Measurements from ENCODE around the gene SLC9C1.

The SLC9C1 gene

GRCh38 chr3:112320691-112321090 lies 26.7 kb upstream of the SLC9C1 start:
- Histone ChIP-seq H3K4me1 (ENCODE audit: insufficient read depth, insufficient read length) (no peaks in the 10 kb centered on the region), H3K9ac (ENCODE audit: insufficient read length, low read depth) (no peak overlapping the region), H3K36me3 (ENCODE audit: insufficient read depth, insufficient read length, low read length) (no peaks in the 10 kb centered on the region), H3K27me3 (ENCODE audit: insufficient read depth, insufficient read length) (no peaks in the 10 kb centered on the region), H3K9me3 (ENCODE audit: insufficient read depth, low read length) (peaks cover 16% of the 10 kb centered on the region), H3K4me3 (ENCODE audit: insufficient read length, low read depth) (no peak overlapping the region)
- DNase-seq (ENCODE audit: low read depth, low spot score) = no peak
- no peak for TF ChIP-seq ZNF274 (IDR thresholded peaks at IDR 0.05; ENCODE audit: low read depth, low read length)
- no peak for TF ChIP-seq SUZ12 (IDR thresholded peaks at IDR 0.05; ENCODE audit: extremely low read depth, insufficient read depth, insufficient read length)
- no peak for TF ChIP-seq YY1 (IDR thresholded peaks at IDR 0.05; ENCODE audit: insufficient read depth, insufficient read length)

- TF ChIP-seq YY1 (IDR thresholded peaks at IDR 0.05; ENCODE audit: insufficient read depth, insufficient read length) (no peak), SUZ12 (IDR thresholded peaks at IDR 0.05; ENCODE audit: extremely low read depth, insufficient read depth, insufficient read length) (no peak), ZNF274 (IDR thresholded peaks at IDR 0.05; ENCODE audit: low read depth, low read length) (no peak)
- peaks cover 19% of the 10 kb centered on the region for H3K9me3 ChIP-seq (ENCODE audit: insufficient read depth, low read length)
- no peaks in the 10 kb centered on the region for H3K27me3 ChIP-seq (ENCODE audit: insufficient read depth, insufficient read length)
- no peak for DNase-seq (ENCODE audit: low read depth, low spot score)
- no peaks in the 10 kb centered on the region for H3K36me3 ChIP-seq (ENCODE audit: insufficient read depth, insufficient read length, low read length)
- H3K4me3 ChIP-seq (ENCODE audit: insufficient read length, low read depth) = no peak overlapping the region
- H3K9ac ChIP-seq (ENCODE audit: insufficient read length, low read depth) = no peak overlapping the region
- H3K4me1 ChIP-seq (ENCODE audit: insufficient read depth, insufficient read length) = no peaks in the 10 kb centered on the region
Observed at GRCh38 chr3:112319516-112320276, 25.7 kb upstream of the SLC9C1 start.

DNA sequence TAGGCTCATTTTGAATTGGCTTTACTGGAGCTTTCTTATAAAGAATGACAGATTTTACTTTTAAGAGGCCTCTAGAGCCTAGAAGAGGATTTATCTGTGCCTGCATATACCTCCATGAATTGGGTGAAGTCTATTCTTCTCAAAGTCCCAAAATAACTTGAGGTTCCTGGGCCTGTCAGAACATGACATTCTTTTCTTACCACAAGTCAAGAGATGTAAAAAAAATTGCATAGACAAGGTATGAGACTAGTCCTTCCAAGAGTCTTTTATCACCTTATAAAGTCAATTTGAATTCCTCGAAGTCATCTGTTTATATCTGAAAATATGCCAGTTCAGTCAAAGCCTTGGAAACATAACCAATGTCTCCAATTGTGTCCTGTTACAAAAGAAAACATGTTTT lies 21.8 kb upstream of the SLC9C1 start:
- no peak for TF ChIP-seq ZNF274 (IDR thresholded peaks at IDR 0.05; ENCODE audit: low read depth, low read length)
- no peak for TF ChIP-seq SUZ12 (IDR thresholded peaks at IDR 0.05; ENCODE audit: extremely low read depth, insufficient read depth, insufficient read length)
- no peak for TF ChIP-seq YY1 (IDR thresholded peaks at IDR 0.05; ENCODE audit: insufficient read depth, insufficient read length)
- no peaks in the 10 kb centered on the region for H3K27me3 ChIP-seq (ENCODE audit: insufficient read depth, insufficient read length)
- H3K36me3 ChIP-seq (ENCODE audit: insufficient read depth, insufficient read length, low read length) = no peaks in the 10 kb centered on the region
- no peaks in the 10 kb centered on the region for H3K4me1 ChIP-seq (ENCODE audit: insufficient read depth, insufficient read length)
- no peak for DNase-seq (ENCODE audit: low read depth, low spot score)
- H3K4me3 ChIP-seq (ENCODE audit: insufficient read length, low read depth) = no peak overlapping the region
- no peak overlapping the region for H3K9ac ChIP-seq (ENCODE audit: insufficient read length, low read depth)
- H3K9me3 ChIP-seq (ENCODE audit: insufficient read depth, low read length) = peaks cover 30% of the 10 kb centered on the region

DNA sequence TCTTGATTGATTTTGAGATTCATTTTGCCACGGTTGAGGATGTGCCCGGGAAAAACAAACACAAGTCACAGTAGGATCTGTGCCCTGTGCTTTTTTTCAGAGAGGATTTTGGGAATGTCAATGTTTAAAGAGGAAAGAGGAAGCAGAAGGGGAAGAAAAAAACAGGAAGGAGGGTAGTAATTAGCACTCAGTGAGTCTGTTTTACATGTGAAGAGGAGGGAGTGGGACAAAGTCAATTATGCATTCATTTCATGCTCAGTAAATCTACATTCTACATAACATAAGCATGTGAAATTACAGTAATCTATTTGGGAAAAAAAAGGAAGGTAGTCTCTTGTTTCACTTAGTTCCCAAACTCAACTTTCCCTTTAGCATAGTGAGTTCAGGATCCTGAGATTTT lies 20.6 kb upstream of the SLC9C1 start:
- Histone ChIP-seq H3K27me3 (ENCODE audit: insufficient read depth, insufficient read length) (no peaks in the 10 kb centered on the region), H3K9me3 (ENCODE audit: insufficient read depth, low read length) (peaks cover 30% of the 10 kb centered on the region), H3K4me3 (ENCODE audit: insufficient read length, low read depth) (no peak overlapping the region), H3K36me3 (ENCODE audit: insufficient read depth, insufficient read length, low read length) (no peaks in the 10 kb centered on the region), H3K9ac (ENCODE audit: insufficient read length, low read depth) (no peak overlapping the region), H3K4me1 (ENCODE audit: insufficient read depth, insufficient read length) (no peaks in the 10 kb centered on the region)
- no peak for DNase-seq (ENCODE audit: low read depth, low spot score)
- TF ChIP-seq SUZ12 (IDR thresholded peaks at IDR 0.05; ENCODE audit: extremely low read depth, insufficient read depth, insufficient read length) (no peak), ZNF274 (IDR thresholded peaks at IDR 0.05; ENCODE audit: low read depth, low read length) (no peak), YY1 (IDR thresholded peaks at IDR 0.05; ENCODE audit: insufficient read depth, insufficient read length) (no peak)

GRCh38 chr3:112308151-112308911 lies 14.3 kb upstream of the SLC9C1 start:
- no peak for DNase-seq (ENCODE audit: low read depth, low spot score)

GRCh38 chr3:112307557-112307956 lies 13.5 kb upstream of the SLC9C1 start:
- TF ChIP-seq YY1 (IDR thresholded peaks at IDR 0.05; ENCODE audit: insufficient read depth, insufficient read length) = no peak
- no peak for TF ChIP-seq SUZ12 (IDR thresholded peaks at IDR 0.05; ENCODE audit: extremely low read depth, insufficient read depth, insufficient read length)
- TF ChIP-seq ZNF274 (IDR thresholded peaks at IDR 0.05; ENCODE audit: low read depth, low read length) = no peak
- H3K4me3 ChIP-seq (ENCODE audit: insufficient read length, low read depth) = no peak overlapping the region
- no peak for DNase-seq (ENCODE audit: low read depth, low spot score)
- no peaks in the 10 kb centered on the region for H3K27me3 ChIP-seq (ENCODE audit: insufficient read depth, insufficient read length)
- H3K9ac ChIP-seq (ENCODE audit: insufficient read length, low read depth) = no peak overlapping the region
- peaks cover 3% of the 10 kb centered on the region for H3K4me1 ChIP-seq (ENCODE audit: insufficient read depth, insufficient read length)
- no peaks in the 10 kb centered on the region for H3K36me3 ChIP-seq (ENCODE audit: insufficient read depth, insufficient read length, low read length)
- 0 out of 2 replicates have a peak, but pooled peaks cover under 1% of the 10 kb centered on the region for H3K9me3 ChIP-seq (ENCODE audit: insufficient read depth, low read length)

More at GRCh38 chr3:112308151-112308911, 14.3 kb upstream of the SLC9C1 start:
- no peak overlapping the region for H3K4me3 ChIP-seq (ENCODE audit: insufficient read length, low read depth)
- no peaks in the 10 kb centered on the region for H3K27me3 ChIP-seq (ENCODE audit: insufficient read depth, insufficient read length)
- 0 out of 2 replicates have a peak, but pooled peaks cover under 1% of the 10 kb centered on the region for H3K9me3 ChIP-seq (ENCODE audit: insufficient read depth, low read length)
- no peak overlapping the region for H3K9ac ChIP-seq (ENCODE audit: insufficient read length, low read depth)
- H3K36me3 ChIP-seq (ENCODE audit: insufficient read depth, insufficient read length, low read length) = no peaks in the 10 kb centered on the region
- peaks cover 3% of the 10 kb centered on the region for H3K4me1 ChIP-seq (ENCODE audit: insufficient read depth, insufficient read length)
- no peak for TF ChIP-seq YY1 (IDR thresholded peaks at IDR 0.05; ENCODE audit: insufficient read depth, insufficient read length)

DNA sequence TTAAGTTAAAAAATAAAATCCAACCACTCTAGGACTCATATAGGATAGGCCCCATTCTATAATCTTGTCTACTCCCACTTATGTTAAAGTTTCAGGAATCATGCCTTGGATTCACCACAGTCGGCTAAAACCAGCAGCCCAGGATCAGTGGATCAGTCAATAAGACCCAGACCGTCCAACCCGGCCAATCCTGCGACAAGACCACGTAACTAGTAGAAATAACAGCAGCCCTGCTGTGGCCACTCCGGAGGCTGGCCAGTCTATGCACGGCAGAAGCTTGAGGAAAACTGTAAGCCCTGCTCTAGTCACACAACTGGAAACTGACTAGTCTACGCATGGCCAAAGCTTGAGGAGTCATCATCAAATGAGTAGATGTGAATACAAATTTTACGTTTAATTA lies 12.8 kb upstream of the SLC9C1 start:
- TF ChIP-seq SUZ12 (IDR thresholded peaks at IDR 0.05; ENCODE audit: extremely low read depth, insufficient read depth, insufficient read length) (no peak), ZNF274 (IDR thresholded peaks at IDR 0.05; ENCODE audit: low read depth, low read length) (no peak), YY1 (IDR thresholded peaks at IDR 0.05; ENCODE audit: insufficient read depth, insufficient read length) (no peak)

More for the DNA sequence above, 12.8 kb upstream of the SLC9C1 start:
- Histone ChIP-seq H3K4me1 (ENCODE audit: insufficient read depth, insufficient read length) (peaks cover 3% of the 10 kb centered on the region), H3K27me3 (ENCODE audit: insufficient read depth, insufficient read length) (no peaks in the 10 kb centered on the region), H3K4me3 (ENCODE audit: insufficient read length, low read depth) (no peak overlapping the region), H3K36me3 (ENCODE audit: insufficient read depth, insufficient read length, low read length) (no peaks in the 10 kb centered on the region), H3K9ac (ENCODE audit: insufficient read length, low read depth) (no peak overlapping the region), H3K9me3 (ENCODE audit: insufficient read depth, low read length) (peaks cover 7% of the 10 kb centered on the region)
- no peak for DNase-seq (ENCODE audit: low read depth, low spot score)
